ENCODE measurements around the gene SLC7A8. TPM values are rescaled to one million over a fixed set of nuclear protein-coding genes. Genes with fewer than 3 reads are reported as not detected.
A peak's percentile ranks its signal among the peaks of the same experiment; 100 is the strongest.

The SLC7A8 gene
- total and polyA plus RNA-seq, 2 donors (not counting 1 experiment from before 2014, with no cell fraction given) = 1.4 to 10.2 TPM

GRCh38 chr14:23118506-23119362, 64.7 kb downstream of the SLC7A8 start, which contains the start of gene CEBPE:
Gene CEBPE (minus strand): TSS chr14:23119255. CDS start chr14:23119091, 164 bp downstream.
- no peak within 1 kb of the TSS for H2AFZ ChIP-seq (ENCODE audit: low read length)
- H3K36me3 ChIP-seq (ENCODE audit: control insufficient read depth, insufficient read depth, low read length) = no peaks in the 10 kb centered on the region
- peaks cover 19% of the 10 kb centered on the region for H3K4me1 ChIP-seq (ENCODE audit: control insufficient read depth, extremely low read depth, insufficient read depth, low read length)
- no peaks in the 10 kb centered on the region for H3K9me3 ChIP-seq (ENCODE audit: control insufficient read depth, insufficient read depth, low read depth, low read length)
- DNase-seq (ENCODE audit: low read depth in 2 of 2) = no peak
- H3K27ac ChIP-seq (ENCODE audit: insufficient read depth, low read length) = no peak within 1 kb of the TSS
- H3K4me2 ChIP-seq (ENCODE audit: extremely low read depth, insufficient read depth, low read length) = no peak within 1 kb of the TSS
- no peak within 1 kb of the TSS for H3K4me3 ChIP-seq (replicated peaks in 1 of 4; ENCODE audit: control extremely low read depth in 1 of 4, insufficient read depth in 1 of 4, low read depth in 3 of 4, low read length in 4 of 4)
- H4K20me1 ChIP-seq (ENCODE audit: control insufficient read depth, extremely low read depth, insufficient read depth, low read length) = no peaks in the 10 kb centered on the region
- H3K9ac ChIP-seq (ENCODE audit: insufficient read depth, low read length) = no peak within 1 kb of the TSS
- TF ChIP-seq CTCF (conservative IDR thresholded peaks at IDR 0.05 in 1 of 2, IDR thresholded peaks at IDR 0.05 in 1 of 2; ENCODE audit: low read depth in 1 of 2, low read length in 2 of 2) (no peak), EZH2 (IDR thresholded peaks at IDR 0.05; ENCODE audit: low read length, missing control alignments) (no peak)
- H3K27me3 ChIP-seq (ENCODE audit: control insufficient read depth, insufficient read depth, low read length) = no peaks in the 10 kb centered on the region
- H3K79me2 ChIP-seq (ENCODE audit: control insufficient read depth, insufficient read depth, low read length) = no peaks in the 10 kb centered on the region

GRCh38 chr14:23117371-23118020, 66.0 kb downstream of the SLC7A8 start:
- Histone ChIP-seq H2AFZ (ENCODE audit: low read length) (no peak overlapping the region), H3K4me3 (replicated peaks in 1 of 4; ENCODE audit: control extremely low read depth in 1 of 4, insufficient read depth in 1 of 4, low read depth in 3 of 4, low read length in 4 of 4) (no peak overlapping the region), H4K20me1 (ENCODE audit: control insufficient read depth, extremely low read depth, insufficient read depth, low read length) (no peaks in the 10 kb centered on the region), H3K79me2 (ENCODE audit: control insufficient read depth, insufficient read depth, low read length) (no peaks in the 10 kb centered on the region), H3K4me1 (ENCODE audit: control insufficient read depth, extremely low read depth, insufficient read depth, low read length) (peaks cover 31% of the 10 kb centered on the region), H3K36me3 (ENCODE audit: control insufficient read depth, insufficient read depth, low read length) (no peaks in the 10 kb centered on the region), H3K27me3 (ENCODE audit: control insufficient read depth, insufficient read depth, low read length) (no peaks in the 10 kb centered on the region), H3K9me3 (ENCODE audit: control insufficient read depth, insufficient read depth, low read depth, low read length) (no peaks in the 10 kb centered on the region), H3K9ac (ENCODE audit: insufficient read depth, low read length) (no peak overlapping the region), H3K4me2 (ENCODE audit: extremely low read depth, insufficient read depth, low read length) (no peak overlapping the region), H3K27ac (ENCODE audit: insufficient read depth, low read length) (no peak overlapping the region)
- DNase-seq (ENCODE audit: low read depth in 2 of 2) = no peak
- no peak for TF ChIP-seq CTCF (conservative IDR thresholded peaks at IDR 0.05 in 1 of 2, IDR thresholded peaks at IDR 0.05 in 1 of 2; ENCODE audit: low read depth in 1 of 2, low read length in 2 of 2)
- TF ChIP-seq EZH2 (IDR thresholded peaks at IDR 0.05; ENCODE audit: low read length, missing control alignments) = no peak

- Histone ChIP-seq H3K27ac (ENCODE audit: insufficient read depth, low read length) (peak overlapping the region; percentile 91), H3K79me2 (ENCODE audit: control insufficient read depth, insufficient read depth, low read length) (no peaks in the 10 kb centered on the region), H3K4me1 (ENCODE audit: control insufficient read depth, extremely low read depth, insufficient read depth, low read length) (peaks cover 28% of the 10 kb centered on the region), H2AFZ (ENCODE audit: low read length) (no peak overlapping the region), H3K9me3 (ENCODE audit: control insufficient read depth, insufficient read depth, low read depth, low read length) (no peaks in the 10 kb centered on the region), H3K27me3 (ENCODE audit: control insufficient read depth, insufficient read depth, low read length) (no peaks in the 10 kb centered on the region), H3K36me3 (ENCODE audit: control insufficient read depth, insufficient read depth, low read length) (no peaks in the 10 kb centered on the region), H3K9ac (ENCODE audit: insufficient read depth, low read length) (no peak overlapping the region), H3K4me3 (replicated peaks in 1 of 4; ENCODE audit: control extremely low read depth in 1 of 4, insufficient read depth in 1 of 4, low read depth in 3 of 4, low read length in 4 of 4) (no peak overlapping the region), H3K4me2 (ENCODE audit: extremely low read depth, insufficient read depth, low read length) (no peak overlapping the region), H4K20me1 (ENCODE audit: control insufficient read depth, extremely low read depth, insufficient read depth, low read length) (no peaks in the 10 kb centered on the region)
- DNase-seq (ENCODE audit: low read depth in 2 of 2) = no peak
- TF ChIP-seq EZH2 (IDR thresholded peaks at IDR 0.05; ENCODE audit: low read length, missing control alignments) (no peak), CTCF (conservative IDR thresholded peaks at IDR 0.05 in 1 of 2, IDR thresholded peaks at IDR 0.05 in 1 of 2; ENCODE audit: low read depth in 1 of 2, low read length in 2 of 2) (no peak)
Measured at GRCh38 chr14:23115918-23116317, 67.5 kb downstream of the SLC7A8 start.
